GM19467 (cell line): ENCODE measurements around the gene TRIM17.

ENCODE experiments used
- ATAC-seq: cut with Tn5 transposase; IDR thresholded peaks from one replicate; pipeline ENCODE4 v1.9.1; 2021; ENCODE audit warnings: mild to moderate bottlenecking, moderate library complexity; ENCODE audit not compliant: unreplicated experiment

TRIM17 gene

DNA sequence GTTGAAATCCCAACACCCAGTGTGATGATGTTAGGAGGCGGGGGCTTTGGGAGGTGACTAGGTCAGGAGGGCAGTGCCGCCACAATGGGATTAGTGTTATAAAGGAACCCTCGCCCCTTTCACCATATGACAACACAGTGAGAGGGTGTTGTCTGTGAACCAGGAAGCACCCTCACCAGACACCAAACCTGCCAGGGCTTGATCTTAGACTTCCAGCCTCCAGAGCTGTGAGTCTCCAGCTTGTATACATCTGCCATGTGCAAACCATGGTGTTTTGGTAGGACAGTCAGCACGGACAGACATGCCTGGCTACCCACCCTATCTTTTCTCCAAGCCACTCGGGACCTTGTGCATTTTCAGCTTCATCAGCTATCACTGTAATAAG is 14.0 kb downstream of the TRIM17 start:
- no peak for ATAC-seq

DNA sequence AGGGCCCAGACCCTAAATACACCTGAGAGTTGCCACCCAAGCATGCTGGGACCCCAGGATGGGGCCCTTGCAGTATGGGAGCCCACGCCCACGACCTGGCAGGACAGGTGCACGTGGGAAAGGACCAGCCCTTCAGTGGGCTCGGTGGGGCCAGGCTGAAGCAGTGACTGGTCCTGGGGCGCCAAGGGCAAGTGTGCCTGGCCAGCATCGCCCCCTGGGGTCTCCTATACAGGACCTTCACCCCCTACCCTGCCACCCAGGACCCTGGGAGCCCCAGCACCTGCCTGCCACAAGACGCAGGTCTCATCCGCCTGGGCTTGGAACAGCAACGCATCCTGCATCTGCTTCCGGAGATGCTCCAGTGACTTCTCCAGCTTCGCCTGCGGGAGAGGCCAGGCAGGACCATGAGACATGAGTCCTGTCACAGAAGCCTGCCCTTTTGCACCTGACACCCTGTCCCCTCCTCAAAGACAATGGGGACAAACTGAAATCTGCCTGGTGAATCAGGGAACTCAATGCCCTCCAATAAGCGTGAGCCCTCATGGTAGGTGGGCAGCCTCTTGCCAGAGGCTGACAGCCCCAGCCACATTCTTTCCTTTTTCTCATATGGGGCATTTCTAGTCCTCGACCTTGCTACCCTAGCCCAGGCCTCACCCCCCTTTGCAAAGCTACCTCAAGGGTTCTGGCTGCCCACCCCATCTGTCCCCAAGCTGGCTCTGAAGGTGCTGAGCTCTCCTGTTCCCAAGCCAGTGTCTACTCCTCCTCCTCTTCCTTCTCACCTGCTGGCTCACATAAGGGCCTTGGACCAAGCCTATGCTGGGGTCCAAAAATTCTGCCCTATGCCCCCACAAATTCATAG is 14.7 kb downstream of the TRIM17 start:
- ATAC-seq: no peak

DNA sequence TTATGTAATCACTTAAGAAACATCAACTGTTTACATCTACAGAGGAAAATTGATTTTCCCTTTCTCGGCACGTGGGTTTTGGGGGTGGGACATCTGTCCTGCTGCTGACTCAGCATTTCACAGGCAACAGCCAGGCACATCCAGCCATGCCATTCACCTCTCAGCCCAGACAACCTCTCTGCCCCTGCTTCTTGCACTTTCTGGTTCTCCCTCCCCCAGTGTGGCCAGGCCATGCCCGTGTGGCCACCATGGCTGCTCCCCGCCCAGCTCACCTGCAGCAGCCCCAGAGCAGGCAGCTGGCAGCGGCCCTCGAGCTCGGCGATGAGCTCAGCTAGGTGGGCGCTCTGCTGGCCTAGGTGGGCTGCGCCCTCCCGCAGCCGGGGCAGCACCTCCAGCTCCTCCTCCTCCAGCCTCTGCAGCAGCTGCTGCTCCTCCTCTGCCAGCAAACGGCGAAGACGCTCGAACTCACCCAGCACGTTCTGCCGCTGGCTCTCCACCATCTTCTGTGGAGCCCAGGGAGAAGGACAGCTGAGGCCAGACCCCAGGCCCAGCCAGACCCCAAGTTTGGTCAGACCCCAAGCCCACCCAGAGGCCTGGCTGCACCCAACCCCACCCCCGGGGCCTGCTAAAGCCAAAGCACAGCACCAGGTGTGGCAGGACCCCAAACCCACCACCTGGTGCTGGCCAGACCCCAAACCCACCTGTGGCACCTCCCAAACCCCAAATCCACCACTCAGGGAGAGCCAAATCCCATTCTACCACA is 15.8 kb downstream of the TRIM17 start:
- no peak for ATAC-seq

DNA sequence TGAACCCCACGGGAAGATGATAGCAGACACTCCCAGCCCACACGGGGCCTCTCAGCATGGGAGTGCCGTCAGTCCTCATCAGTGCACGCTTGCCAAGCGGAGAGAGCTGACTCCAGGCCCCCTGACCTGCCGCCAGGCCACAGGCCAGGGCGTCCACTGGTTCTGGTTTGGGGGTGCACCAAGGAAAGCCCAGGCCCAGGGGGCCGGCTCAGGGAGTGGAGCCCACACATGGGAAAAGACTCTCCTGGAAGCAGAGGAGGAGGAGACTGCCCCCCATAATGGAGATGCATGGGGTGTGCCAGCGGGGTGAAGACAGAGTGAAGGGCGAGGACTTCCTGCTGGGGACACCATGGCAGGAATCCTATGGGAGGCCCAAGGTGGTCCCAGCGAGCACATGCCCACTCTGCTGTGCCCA is 16.4 kb downstream of the TRIM17 start:
- no peak for ATAC-seq

DNA sequence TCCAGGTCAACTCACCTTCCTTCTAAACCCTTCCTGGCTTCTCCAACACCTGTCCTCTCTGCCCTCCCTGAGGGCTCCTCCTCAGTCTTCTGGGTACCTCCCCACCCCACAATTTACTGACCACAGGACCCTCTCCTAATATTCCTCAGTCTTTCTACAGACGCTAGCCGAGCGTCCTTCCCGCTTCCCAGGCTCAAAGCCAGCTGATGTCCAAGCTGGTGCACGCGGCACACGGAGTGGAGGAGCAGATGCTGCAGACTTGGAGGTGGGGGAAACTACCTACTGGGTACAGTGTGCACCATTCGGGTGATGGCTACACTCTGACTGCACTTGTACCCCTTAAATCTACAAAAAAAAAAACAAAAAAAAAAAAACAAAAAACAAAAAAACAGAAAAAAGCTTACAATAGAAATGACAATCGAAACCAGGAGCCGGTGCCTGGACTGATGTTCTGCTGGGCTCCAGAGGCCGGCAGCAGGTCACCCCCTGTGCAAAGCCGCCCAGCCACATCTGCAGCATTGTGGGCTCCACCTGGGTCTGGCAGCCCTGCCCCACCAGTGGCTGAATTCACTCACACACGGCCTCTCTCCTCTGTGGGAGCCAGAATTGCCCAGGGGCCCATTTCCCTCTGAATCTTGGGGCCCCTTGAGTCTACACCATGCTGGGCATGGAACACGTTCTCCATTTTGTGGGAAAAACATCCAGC is 17.0 kb downstream of the TRIM17 start:
- no peak for ATAC-seq

DNA sequence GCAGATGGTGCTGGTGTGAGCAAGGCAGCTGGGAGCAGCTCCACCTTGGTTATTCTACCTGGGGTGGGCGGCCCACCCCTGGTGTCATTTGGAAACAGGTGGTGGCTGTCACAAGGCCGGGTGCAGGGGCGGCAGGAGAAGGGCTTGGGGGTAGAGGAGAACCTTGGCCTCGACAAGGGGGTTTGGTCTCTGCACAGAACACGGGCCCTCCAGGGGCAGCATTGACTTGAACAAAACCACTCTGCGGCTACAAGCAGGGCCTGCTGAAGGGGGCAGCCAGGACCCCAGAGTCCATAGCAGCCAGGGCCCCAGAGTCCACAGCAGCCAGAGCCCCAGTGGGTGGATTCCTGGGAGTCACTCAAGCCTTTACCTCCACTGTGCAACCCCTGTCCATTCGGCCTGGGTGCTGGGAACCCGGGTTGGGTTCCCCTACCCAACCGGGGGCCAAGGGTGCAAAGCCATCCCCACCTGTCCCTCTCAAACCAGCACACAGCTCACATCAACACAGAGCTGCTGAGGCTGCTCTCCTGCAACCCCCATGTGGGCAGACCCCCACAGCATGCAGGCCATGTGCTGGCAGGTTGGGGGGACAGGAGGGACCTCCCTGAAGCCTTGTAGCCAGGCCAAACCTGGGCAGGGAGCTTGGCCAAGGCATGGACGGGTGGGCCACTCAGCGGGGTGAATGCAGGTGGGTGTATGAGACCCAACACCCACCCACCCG is 17.8 kb downstream of the TRIM17 start:
- no peak for ATAC-seq

DNA sequence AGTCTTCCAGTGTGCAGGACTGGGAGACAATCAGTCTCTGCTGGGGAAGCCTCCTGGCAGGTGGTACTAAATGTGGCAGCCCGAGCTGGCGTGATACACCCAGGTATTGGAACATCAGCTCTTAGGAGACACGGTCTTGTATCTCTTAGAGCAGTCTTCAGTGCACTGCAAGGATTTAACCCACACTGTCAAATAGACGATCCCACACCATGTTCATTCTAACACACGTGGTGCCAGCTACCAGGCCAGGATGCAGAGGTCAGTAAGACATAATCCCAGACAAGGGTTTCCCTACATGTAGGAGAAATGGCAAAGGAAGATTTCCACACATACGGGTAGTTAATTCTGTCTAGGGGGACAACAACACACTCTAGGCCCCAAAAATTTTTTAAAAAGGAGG is 18.7 kb downstream of the TRIM17 start:
- no peak for ATAC-seq

DNA sequence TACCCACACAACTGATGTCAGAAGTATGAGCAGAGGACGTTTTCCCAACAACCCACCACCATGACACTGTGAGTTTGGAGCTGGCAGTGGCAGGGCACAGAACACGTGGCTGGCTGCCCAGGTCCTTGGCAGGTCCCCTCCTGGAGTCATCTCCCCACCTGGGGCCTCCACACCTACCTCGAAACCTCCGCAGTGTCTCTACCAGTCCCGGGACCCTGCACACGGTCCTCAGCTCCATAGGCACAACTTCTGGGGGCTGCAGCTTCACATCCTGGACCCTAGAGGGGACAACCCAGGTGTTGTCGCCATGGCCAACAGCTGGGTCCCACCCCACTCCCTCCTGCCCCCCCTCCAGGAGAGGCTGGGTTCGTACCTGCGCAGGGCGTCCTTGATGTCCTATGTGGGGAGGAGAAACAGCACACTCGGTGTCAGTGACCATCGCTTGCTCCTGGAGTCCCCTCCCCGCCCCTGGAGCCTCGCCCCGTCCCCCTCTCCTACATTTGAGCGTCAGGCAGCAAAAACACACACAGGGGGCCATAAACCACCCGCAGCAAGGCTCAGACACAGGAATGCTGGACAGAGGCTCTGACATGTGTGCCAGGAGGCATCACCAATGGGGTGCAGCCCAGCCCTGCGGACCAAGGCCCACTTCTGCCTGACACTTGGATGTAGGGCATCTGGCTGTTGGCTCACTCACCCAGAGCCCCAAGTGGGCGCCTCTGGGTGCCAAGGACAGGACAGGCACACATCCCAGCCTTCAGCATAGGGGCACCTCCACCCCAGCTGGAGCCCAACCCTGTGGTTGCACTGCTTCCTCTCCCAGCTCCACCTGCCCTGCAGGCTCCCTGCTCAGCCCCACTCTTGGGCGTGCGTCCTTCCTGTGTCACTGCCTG is 19.6 kb downstream of the TRIM17 start:
- no peak for ATAC-seq

DNA sequence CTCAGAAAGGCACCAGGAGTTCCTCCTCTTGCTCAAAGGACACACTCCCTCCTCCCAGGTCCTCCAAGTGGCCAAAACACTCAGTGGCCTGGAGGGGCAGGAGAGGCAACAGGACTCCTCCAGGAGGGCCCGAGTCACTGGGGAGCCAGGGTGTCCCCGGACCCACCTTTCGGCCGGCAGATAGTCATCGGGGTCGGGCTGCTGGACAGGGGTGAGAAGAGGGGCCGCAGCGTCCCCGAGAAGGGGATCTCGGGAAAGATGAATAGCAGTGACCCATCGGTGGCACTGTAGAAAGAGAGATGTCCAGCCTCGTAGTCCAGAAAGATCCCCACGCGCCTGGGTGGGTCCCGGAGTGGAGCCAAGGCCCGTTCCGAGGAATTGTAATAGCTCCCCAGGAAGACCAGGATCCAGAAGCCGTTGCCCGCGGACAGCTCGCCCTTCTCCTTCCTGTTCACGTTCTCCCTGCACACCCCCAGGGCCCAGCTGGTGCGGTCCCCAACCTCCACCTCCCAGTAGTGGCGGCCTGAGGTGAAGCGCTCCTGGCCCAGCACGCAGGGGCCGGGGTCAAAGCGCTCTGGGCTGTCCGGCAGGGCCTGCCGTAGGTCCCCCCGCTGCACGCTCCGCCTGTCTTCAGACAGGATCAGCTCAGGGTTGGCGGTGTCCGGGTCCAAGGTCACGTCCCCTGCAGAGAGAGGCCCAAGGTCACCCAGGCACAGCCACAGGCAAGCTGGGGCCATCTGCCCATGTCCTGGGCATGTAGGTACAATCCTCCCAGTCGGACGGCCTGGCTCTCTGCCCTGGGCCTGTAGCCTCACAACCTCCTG is 21.9 kb downstream of the TRIM17 start:
- no peak for ATAC-seq

DNA sequence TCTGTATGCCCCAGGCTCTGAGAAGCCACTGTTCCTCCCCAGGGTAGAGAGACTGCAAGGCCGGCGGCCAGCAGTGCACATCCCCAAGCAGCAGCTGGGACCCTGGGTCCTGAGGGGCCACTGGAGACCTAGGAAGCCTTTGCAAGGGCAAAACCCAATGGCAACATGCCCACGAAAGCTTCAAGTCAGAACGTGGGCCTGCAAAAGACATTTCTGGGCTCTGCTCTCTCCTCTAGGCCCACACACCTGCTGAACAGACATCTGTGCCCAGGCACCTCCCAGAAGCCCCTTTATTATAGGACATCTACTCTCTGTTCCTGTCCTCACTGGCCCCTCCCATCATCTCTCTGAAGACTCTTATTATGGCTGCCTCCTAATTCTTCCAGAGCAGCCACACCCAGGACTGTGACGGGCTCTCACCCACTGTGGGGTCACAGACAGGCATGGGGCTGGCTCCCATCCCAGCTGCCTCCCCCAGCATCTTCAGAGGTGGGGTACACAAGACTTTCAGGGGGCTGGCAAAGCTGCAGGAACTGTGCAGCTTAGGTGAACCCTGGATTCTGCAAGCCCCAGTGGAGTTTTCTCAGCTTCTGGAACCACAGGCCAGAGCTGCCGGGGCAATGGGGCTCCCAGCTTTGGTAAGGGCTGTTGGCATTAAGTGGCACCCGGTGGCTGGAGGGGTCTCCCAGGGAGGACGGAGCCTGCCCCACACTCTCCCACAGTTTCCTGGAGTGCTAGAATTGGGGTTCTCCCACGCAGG is 22.7 kb downstream of the TRIM17 start:
- no peak for ATAC-seq

DNA sequence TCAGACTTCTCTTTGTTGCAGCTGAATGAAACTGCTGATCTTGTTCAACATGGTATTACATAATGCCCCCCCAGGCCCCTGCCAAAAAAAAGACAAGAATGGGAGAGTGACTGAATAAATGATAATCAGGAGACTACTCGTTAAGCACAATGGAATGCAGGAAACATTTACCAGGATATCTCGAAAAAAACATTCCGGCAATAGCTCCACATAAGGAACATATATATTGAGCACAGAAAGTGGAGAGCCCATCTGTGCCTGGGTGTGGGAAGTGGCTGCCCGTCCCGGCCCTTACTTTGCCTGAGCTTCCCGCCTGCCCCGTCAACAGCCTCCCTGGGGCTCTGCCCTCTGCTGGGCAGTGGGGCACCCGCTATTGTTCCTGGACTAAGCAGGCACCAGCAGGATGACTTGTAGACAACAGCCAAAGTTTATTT is 23.4 kb downstream of the TRIM17 start:
- no peak for ATAC-seq

DNA sequence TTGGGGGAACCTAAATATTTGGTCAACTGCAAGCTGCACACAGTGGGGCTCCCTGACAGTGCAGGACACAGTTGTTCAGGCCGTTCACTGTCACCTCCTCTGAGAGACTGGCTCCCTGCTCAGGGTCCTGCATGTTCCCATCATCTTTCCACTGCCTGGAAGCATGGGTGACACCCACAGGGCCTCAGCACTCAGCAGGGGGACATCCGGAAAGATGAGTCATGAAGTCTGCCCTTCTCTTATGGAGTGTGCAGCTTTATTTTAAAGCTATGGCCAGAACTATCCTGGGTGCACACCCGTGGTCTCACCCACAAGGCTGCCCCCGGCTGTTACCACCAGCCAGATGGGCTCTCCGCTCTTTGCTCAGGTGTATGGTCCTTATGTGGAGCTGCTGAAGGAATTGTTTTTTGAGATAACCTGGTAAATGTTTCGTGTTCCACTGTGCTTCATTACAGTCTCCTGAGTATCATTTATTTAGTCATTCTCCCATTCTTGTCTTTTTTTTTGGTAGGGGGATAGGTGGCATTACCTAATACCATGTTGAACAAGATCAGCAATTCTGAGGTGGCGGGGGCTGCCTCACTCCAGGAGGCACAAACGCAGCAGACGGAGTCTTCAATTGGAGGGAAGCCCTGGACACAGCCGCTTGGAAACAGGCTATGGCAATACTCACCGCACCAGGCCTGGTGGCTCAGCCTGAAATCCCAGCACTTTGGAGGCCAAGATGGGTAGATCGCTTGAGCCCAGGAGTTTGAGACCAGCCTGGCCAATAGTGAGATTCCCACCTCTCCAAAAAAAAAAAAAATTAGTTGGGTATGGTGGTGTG is 24.3 kb downstream of the TRIM17 start:
- no peak for ATAC-seq

DNA sequence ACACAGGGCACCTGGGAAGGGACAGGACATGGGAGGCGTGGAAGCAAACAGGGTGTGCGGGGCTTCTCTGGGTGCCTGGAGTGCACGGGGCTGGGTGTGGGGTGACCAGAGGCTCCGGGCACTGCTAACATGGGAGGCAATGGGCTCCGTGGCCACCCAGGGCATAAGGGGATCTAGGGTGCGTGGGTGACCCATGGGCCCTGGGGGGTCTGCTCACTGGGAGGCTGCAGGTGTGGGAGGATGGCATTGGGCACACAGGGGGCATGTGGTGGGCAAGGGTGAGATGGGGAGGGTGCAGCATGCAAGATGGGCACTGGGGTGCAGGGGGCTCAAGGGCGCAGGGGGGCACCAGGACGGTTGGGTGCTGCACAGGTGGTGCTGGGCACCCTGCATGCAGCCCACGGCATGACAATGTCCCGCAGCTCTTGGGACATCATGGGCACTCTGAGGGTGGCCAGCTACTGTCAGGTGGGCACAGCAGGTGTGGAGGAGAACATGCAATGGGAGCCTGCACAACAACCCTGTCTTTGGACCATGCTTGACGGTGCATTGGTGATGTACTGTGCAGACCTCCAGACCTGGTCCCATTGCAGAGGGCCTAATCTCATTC is 25.1 kb downstream of the TRIM17 start:
- ATAC-seq: no peak

DNA sequence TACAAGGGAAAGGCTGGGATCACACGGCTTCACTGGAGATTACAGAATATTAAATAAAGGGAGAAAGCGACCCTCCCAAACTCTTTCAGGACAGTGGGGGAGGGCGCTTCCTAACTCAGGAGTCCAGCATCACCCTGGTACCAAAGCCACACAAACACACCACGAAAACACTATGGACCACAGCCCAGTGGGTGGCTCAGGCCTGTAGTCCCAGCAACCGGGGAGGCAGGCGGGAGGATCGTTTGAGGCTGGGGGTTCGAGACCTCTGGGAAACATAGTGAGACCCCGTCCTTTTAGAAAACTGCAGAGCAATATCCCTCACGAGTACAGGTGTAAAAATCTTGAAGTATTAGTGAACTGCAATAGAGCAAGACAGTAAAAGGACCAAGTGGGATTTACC is 26.0 kb downstream of the TRIM17 start:
- ATAC-seq: no peak

DNA sequence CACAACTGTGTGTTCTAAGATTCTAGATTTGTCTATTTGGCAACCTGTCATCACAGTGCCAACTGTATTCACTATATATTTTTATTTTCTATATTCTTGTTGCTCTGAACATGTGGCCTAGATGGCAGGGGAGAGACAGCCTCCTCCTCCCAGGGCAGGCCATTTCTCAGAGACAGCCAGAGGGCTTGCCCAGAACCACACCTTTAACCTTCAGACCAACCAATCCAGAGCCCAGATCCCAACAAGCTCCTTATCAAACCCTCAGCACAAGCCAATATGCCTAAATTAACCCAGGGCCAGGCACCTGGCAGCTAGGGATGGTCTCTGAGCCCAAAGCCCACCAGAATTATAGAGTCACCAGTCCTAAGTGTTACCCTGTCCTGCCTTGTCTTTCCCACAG is 29.3 kb downstream of the TRIM17 start:
- no peak for ATAC-seq

DNA sequence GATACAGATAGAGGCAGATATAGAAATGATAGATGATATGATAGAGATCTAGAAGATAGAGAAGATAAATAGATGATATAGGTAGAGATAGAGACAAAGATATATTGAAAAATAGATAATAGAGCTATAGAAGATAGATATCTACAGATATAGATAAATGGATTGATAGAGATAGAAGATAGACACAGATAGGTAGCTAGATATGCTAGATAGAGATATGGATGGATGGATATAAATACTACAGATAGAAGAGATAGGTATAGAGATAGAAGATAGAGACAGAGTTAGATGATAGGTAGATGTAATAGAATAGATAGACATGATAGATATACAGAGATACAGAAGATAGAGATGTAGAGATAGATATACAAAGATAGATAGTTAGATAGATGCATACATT is 31.4 kb downstream of the TRIM17 start:
- ATAC-seq: no peak

DNA sequence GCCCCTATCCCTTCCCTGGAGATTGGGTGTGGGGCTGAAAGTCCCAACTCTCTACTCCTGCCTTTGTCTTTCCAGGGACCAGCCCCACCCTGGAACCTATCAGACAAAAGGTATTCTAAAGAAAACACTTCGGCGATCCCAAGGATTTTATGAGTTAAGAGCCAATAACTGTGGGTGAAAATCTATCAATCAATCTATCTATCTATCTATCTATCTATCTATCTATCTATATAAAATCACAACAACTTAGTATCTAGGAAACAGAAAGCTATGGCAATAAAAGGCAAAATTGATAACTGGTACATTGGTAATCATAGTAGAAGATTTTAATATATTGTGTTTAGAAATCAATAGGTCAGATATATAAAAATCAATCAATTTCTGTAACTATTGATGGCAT is 32.9 kb downstream of the TRIM17 start:
- ATAC-seq: no peak
